HG02642 (cell line): ENCODE measurements around the gene SHBG.
A peak's percentile ranks its signal among the peaks of the same experiment; 100 is the strongest.
"Not testable (repeated sequence)": the region's sequence is repeated elsewhere in the genome, so short reads cannot be mapped to it uniquely, and the experiment has no call there.

Source experiments
- ATAC-seq: cut with Tn5 transposase; IDR thresholded peaks from one replicate; pipeline ENCODE4 v1.9.1; 2021; ENCODE audit warnings: mild to moderate bottlenecking; ENCODE audit not compliant: unreplicated experiment, poor library complexity

The SHBG gene

GRCh38 chr17:7629939-7630571 lies at the start of gene SHBG:
Gene SHBG (plus strand): TSS chr17:7630135. CDS start chr17:7630173, 38 bp downstream.
- no peak for ATAC-seq

GRCh38 chr17:7580604-7581575 lies 49.0 kb upstream of the SHBG start:
- no peak for ATAC-seq

- no peak for ATAC-seq
These were observed 47.3 kb upstream of the SHBG start for GRCh38 chr17:7582396-7583252.

GRCh38 chr17:7583253-7584109 lies 46.5 kb upstream of the SHBG start, which contains the start of gene MPDU1:
Gene MPDU1 (plus strand): TSS chr17:7583852. CDS start chr17:7583863, 11 bp downstream.
- peak; percentile 76 for ATAC-seq

GRCh38 chr17:7586673-7587419 lies 43.1 kb upstream of the SHBG start:
- ATAC-seq, result no peak

GRCh38 chr17:7587420-7588151 lies 42.3 kb upstream of the SHBG start:
- no peak for ATAC-seq

GRCh38 chr17:7588553-7589203 lies 41.3 kb upstream of the SHBG start:
- no peak for ATAC-seq

GRCh38 chr17:7589204-7589868 lies 40.6 kb upstream of the SHBG start:
- no peak for ATAC-seq

GRCh38 chr17:7589891-7590691 lies 39.8 kb upstream of the SHBG start, which contains the start of gene SOX15:
Gene SOX15 (minus strand): TSS chr17:7590094. CDS start chr17:7589676, 418 bp downstream.
- no peak for ATAC-seq

GRCh38 chr17:7590743-7591142 lies 39.2 kb upstream of the SHBG start:
- ATAC-seq, result no peak

- ATAC-seq, result no peak
These were observed 38.3 kb upstream of the SHBG start for GRCh38 chr17:7591596-7591995.

GRCh38 chr17:7592422-7593021 lies 37.4 kb upstream of the SHBG start:
- no peak for ATAC-seq

- ATAC-seq, result no peak
These were observed 36.6 kb upstream of the SHBG start for GRCh38 chr17:7593296-7593695.

GRCh38 chr17:7597561-7597960 lies 32.4 kb upstream of the SHBG start:
- ATAC-seq, result not testable (repeated sequence)

GRCh38 chr17:7606280-7606679 lies 23.7 kb upstream of the SHBG start:
- ATAC-seq, result no peak

GRCh38 chr17:7610641-7611040 lies 19.3 kb upstream of the SHBG start:
- ATAC-seq, result no peak
